Adrenal gland (tissue), 12 donors: ENCODE data around the gene FHIT. TPM values are rescaled to one million over a fixed set of nuclear protein-coding genes. Genes with fewer than 3 reads are reported as not detected.

Experiments
- DNase-seq, 7 donors: peaks; one replicate each; pipeline ENCODE4 v3.0.0-alpha.2; 2019 to 2020
- H3K27ac ChIP-seq, 5 donors: fragments of 200-600 bp; sonication (generic) in 4 of 5; 1 replicate in 3 of 5; 2 replicates in 2 of 5; pipeline versions ENCODE4 v1.5.1 to v1.8.0; 2016 to 2020; ENCODE audit warnings: mild to moderate bottlenecking in 1 of 5
- H3K27me3 ChIP-seq: fragments of 200-600 bp; 2 replicates; pipeline ENCODE4 v1.8.0; 2021
- H3K36me3 ChIP-seq, 2 donors: fragments of 200-600 bp; replicated peaks in 1 of 2; 1 replicate in 1 of 2; 2 replicates in 1 of 2; pipeline versions ENCODE4 v1.5.1 to v1.8.0; 2018 to 2022
- H3K4me1 ChIP-seq, 2 donors: fragments of 200-600 bp; replicated peaks in 1 of 2; 1 replicate in 1 of 2; 2 replicates in 1 of 2; pipeline versions ENCODE4 v1.5.1 to v1.8.0; 2018 to 2021
- H3K4me3 ChIP-seq, 4 donors: fragments of 200-600 bp; sonication (generic) in 3 of 4; one replicate each; pipeline ENCODE4 v1.5.1; 2016 to 2018
- H3K9me3 ChIP-seq, 3 donors: fragments of 200-600 bp; sonication (generic) in 1 of 3; replicated peaks in 1 of 3; 1 replicate in 2 of 3; 2 replicates in 1 of 3; pipeline versions ENCODE4 v1.5.1 to v1.8.0; 2016 to 2021
- POLR2A ChIP-seq, 2 donors: fragments of 450-650 bp; IDR thresholded peaks; one replicate each; pipeline ENCODE4 v1.6.1; 2017; ENCODE audit warnings: antibody characterized with exemption in 2 of 2, mild to moderate bottlenecking in 2 of 2, moderate library complexity in 1 of 2
- WGBS, 4 donors: extraction: QIAGEN DNeasy Blood & Tissue Kit in 2 of 4; methylation state at CpG; one replicate each; pipeline versions ENCODE4 v1.1.5 to v1.1.7; 2013 to 2017; 5-methylcytosine and 5-hydroxymethylcytosine counted together
- intact Hi-C, 2 donors: fragments of 100-400 bp; cut with DNase I; formaldehyde crosslinking; loops; one replicate each; pipeline versions ENCODE4 v1.14.1 to v1.15.0; 2022 to 2023
- polyA plus RNA-seq, 3 donors: library from polyadenylated mRNA; stranded (reverse); fragments of 200-250 nt in 2 of 3; fragments of 350-450 nt in 1 of 3; fragmentation: Illumina TruSeq in 1 of 3; extraction: RNeasy Lipid Tissue Mini Kit (QIAGEN cat#74804) in 1 of 3; gene quantifications; one replicate each; pipeline ENCODE4 v1.2.3, GENCODE V29; 2013 to 2014
- total RNA-seq, 9 donors: library from RNA; depleted of rRNA in 4 of 9; stranded (reverse); fragments of >200 nt in 4 of 9; fragments of 120-200 nt in 1 of 9; fragmentation: NEBNext Ultra II Directional in 1 of 9; extraction: Animal tissue kit (Norgen Biotek cat#: 25700) in 1 of 9; gene quantifications; one replicate each; pipeline versions ENCODE4 v1.1.0 to v1.2.4, GENCODE V29; 2013 to 2023
- TF ChIP-seq, protein P1 (sequence below), 6 experiments: fragments of 450-650 bp in 4 of 6; fragments of 200-600 bp in 2 of 6; sonication (generic) in 1 of 6; IDR thresholded peaks; 1 replicate in 5 of 6; 2 replicates in 1 of 6; pipeline versions ENCODE4 v1.5.1 to v1.8.0; 2016 to 2021; ENCODE audit warnings: antibody characterized with exemption in 6 of 6, mild to moderate bottlenecking in 2 of 6, moderate library complexity in 1 of 6
- donor health status: healthy with polysubstance abuse.
- donor health status: Bipolar disorder and iron deficiency.
- donor health status: DM: yes; HTN: yes; CAD: no.
- donor health status: DM: no; HTN: no; CAD: no.
- donor health status: DM: no; HTN: no; CAD: no.
- donor health status: DM: yes; HTN: yes; CAD: no.

FHIT gene
- total and polyA plus RNA-seq, 12 donors: 14.1 to 43.9 (median 28.8) TPM

DNA sequence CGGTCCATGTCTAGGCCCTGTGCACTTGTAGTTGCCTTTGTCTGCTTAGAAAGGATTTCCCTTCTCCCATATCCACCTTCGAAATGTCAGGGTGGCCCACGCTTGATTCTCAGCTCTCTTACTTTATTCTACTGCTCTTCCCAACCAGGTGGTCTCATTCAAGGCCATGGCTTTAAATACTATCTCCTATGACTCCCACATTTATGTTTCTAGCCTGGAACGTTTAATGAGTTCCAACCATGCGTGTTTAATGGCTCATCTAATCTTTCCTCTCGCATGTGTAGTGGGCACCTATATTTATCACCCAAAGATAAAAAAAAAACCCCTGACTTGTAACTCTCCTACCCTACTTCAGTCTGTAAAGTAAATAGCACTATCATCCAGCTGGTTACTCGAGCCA is 1474.2 kb downstream of the FHIT start:
- H3K9me3 ChIP-seq: no peaks in the 10 kb centered on the region
- no peaks in the 10 kb centered on the region for H3K4me1 ChIP-seq
- 89 to 95% (median 92%) methylated on average over 7 of the region's 7 CpGs for WGBS, 4 donors
- H3K27ac ChIP-seq: no peak overlapping the region
- no peak for TF ChIP-seq POLR2A (IDR thresholded peaks at IDR 0.05)
- TF ChIP-seq, protein P1, sequence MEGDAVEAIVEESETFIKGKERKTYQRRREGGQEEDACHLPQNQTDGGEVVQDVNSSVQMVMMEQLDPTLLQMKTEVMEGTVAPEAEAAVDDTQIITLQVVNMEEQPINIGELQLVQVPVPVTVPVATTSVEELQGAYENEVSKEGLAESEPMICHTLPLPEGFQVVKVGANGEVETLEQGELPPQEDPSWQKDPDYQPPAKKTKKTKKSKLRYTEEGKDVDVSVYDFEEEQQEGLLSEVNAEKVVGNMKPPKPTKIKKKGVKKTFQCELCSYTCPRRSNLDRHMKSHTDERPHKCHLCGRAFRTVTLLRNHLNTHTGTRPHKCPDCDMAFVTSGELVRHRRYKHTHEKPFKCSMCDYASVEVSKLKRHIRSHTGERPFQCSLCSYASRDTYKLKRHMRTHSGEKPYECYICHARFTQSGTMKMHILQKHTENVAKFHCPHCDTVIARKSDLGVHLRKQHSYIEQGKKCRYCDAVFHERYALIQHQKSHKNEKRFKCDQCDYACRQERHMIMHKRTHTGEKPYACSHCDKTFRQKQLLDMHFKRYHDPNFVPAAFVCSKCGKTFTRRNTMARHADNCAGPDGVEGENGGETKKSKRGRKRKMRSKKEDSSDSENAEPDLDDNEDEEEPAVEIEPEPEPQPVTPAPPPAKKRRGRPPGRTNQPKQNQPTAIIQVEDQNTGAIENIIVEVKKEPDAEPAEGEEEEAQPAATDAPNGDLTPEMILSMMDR (IDR thresholded peaks at IDR 0.05): no peak
- H3K27me3 ChIP-seq: no peaks in the 10 kb centered on the region
- H3K4me3 ChIP-seq: no peak overlapping the region
- no peak for DNase-seq
- H3K36me3 ChIP-seq: no peaks in the 10 kb centered on the region
- intact Hi-C loops: no loop called here

DNA sequence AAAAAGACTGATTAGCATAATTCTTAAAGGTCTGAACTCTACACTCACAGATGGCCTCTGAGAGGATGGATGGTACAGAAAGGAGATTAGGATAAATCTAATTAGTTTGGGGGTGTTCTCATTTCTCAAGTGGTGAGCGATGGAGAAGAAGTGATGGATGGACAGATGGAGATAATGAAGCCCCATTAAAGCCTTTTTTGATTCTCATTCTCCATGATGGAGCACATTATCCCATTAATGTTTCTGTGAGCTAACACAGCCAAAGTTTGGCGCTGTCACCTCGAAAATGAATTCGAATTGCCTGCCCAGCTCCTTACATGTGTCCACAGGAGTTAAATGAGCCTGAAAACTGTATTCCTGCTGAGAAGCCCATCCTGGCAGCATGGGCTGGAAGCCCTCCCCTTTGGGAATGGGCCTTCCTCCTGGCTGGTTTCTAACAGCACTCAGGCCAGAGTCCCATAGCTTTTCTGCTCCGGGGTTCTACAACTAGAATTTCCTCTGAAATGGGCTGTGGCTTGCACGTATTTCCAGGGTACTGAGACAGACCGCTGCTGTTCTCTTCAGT is 1475.4 kb downstream of the FHIT start:
- no peaks in the 10 kb centered on the region for H3K9me3 ChIP-seq
- TF ChIP-seq, protein P1 (IDR thresholded peaks at IDR 0.05): no peak
- no peak for TF ChIP-seq POLR2A (IDR thresholded peaks at IDR 0.05)
- H3K4me1 ChIP-seq: no peaks in the 10 kb centered on the region
- H3K36me3 ChIP-seq: no peaks in the 10 kb centered on the region
- H3K27ac ChIP-seq: no peak overlapping the region
- DNase-seq: no peak
- H3K4me3 ChIP-seq: no peak overlapping the region
- 82 to 88% (median 86%) methylated on average over 7 of the region's 7 CpGs for WGBS, 4 donors
- intact Hi-C loops: no loop called here
- H3K27me3 ChIP-seq: no peaks in the 10 kb centered on the region

DNA sequence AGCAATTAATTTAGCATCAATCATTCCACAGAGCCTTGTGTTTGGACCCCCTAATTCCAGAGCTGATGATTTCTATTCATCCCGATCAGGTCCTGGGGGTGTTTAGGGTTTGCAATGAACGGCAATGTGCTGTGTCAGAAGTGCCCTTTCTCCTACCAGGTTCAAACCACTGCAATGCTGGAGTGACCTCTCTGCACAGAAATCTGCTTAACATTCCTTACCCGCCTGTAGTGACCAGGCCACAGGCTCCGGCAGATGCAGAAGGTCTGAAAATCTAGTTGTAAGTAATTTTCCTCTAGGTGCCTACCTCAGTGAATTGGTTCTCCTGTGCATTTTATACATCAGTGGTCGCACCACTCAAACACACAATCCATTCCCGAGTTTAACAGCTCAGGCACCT is 1476.1 kb downstream of the FHIT start:
- H3K9me3 ChIP-seq: no peaks in the 10 kb centered on the region
- 86 to 94% (median 89%) methylated on average over 6 of the region's 6 CpGs for WGBS, 4 donors
- H3K27ac ChIP-seq: no peak overlapping the region
- no peaks in the 10 kb centered on the region for H3K27me3 ChIP-seq
- no peak for TF ChIP-seq POLR2A (IDR thresholded peaks at IDR 0.05)
- TF ChIP-seq, protein P1 (IDR thresholded peaks at IDR 0.05): no peak
- no peaks in the 10 kb centered on the region for H3K4me1 ChIP-seq
- no peak overlapping the region for H3K4me3 ChIP-seq
- no peaks in the 10 kb centered on the region for H3K36me3 ChIP-seq
- DNase-seq: no peak
- intact Hi-C loops: no loop called here

DNA sequence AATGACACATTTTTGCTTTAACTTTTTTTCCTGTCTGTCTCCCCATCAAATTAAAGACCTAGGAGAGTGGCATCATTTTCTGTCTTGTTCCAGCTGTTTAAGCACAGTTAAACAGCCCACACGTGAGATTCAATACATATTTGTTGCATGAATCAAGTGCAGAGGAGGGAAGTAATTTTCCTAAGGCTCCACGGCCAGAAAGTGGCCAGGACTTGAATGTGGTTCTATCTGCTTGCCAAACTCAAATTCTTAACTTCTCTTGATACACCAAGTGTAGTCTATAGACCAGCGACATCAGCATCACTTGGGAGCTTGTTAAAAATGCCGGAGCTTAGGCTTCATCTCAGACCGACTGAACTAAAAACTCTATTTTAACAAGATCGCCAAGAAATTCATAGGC is 1476.6 kb downstream of the FHIT start:
- DNase-seq: no peak
- H3K4me3 ChIP-seq: no peak overlapping the region
- no peaks in the 10 kb centered on the region for H3K27me3 ChIP-seq
- H3K36me3 ChIP-seq: no peaks in the 10 kb centered on the region
- no peaks in the 10 kb centered on the region for H3K9me3 ChIP-seq
- no peak for TF ChIP-seq POLR2A (IDR thresholded peaks at IDR 0.05)
- TF ChIP-seq, protein P1 (IDR thresholded peaks at IDR 0.05): no peak
- intact Hi-C loops: no loop called here
- no peaks in the 10 kb centered on the region for H3K4me1 ChIP-seq
- no peak overlapping the region for H3K27ac ChIP-seq
- WGBS, 4 donors: 77 to 85% (median 81%) methylated on average over 6 of the region's 6 CpGs
